Measurements from ENCODE around the gene NOTCH3. TPM values are rescaled to one million over a fixed set of nuclear protein-coding genes. Genes with fewer than 3 reads are reported as not detected.

NOTCH3 gene
- total RNA-seq, 1 experiment from 2014 or later: 39.4 TPM

GRCh38 chr19:15142313-15142712 is 58.5 kb downstream of the NOTCH3 start:
- Histone ChIP-seq H4K20me1 (ENCODE audit: insufficient read depth) (no peaks in the 10 kb centered on the region), H2AFZ (ENCODE audit: low read depth, low read length, poor library complexity, severe bottlenecking) (no peak overlapping the region), H3K9me3 (ENCODE audit: control insufficient read depth in 1 of 2, insufficient read depth in 1 of 2, low read depth in 1 of 2, low read length in 2 of 2) (peaks cover 10 to 15% of the 10 kb centered on the region in 2 experiments; a peak in 2 of 4 replicates), H3K36me3 (ENCODE audit: control insufficient read depth in 1 of 2, insufficient read depth in 2 of 2, low read length in 2 of 2) (no peaks in the 10 kb centered on the region), H3K4me2 (ENCODE audit: low read length) (no peak overlapping the region), H3K9ac (ENCODE audit: low read length) (no peak overlapping the region), H3K4me3 (replicated peaks in 1 of 2; ENCODE audit: low read depth in 1 of 2, low read length in 2 of 2) (no peak overlapping the region), H3K9me2 (ENCODE audit: insufficient read depth) (no peaks in the 10 kb centered on the region), H3K27ac (ENCODE audit: low read depth, low read length) (no peak overlapping the region), H3K79me2 (ENCODE audit: insufficient read depth, low read length) (no peaks in the 10 kb centered on the region), H3K4me1 (ENCODE audit: control insufficient read depth in 1 of 2, insufficient read depth in 2 of 2, low read length in 2 of 2) (no peaks in the 10 kb centered on the region; a peak in 1 of 4 replicates), H3K27me3 (ENCODE audit: insufficient read depth, low read length) (no peaks in the 10 kb centered on the region)
- no TSS peak for BruUV-seq (replicated peaks)
- TF ChIP-seq SRF (IDR thresholded peaks at IDR 0.05; ENCODE audit: low read depth): no peak
- no peak for TF ChIP-seq RAD21 (IDR thresholded peaks at IDR 0.05; ENCODE audit: low read depth)
- TF ChIP-seq SP1 (IDR thresholded peaks at IDR 0.05; ENCODE audit: low read depth): no peak
- TF ChIP-seq POLR2AphosphoS5 (IDR thresholded peaks at IDR 0.05; ENCODE audit: low read depth, low read length): no peak
- TF ChIP-seq SIN3A (IDR thresholded peaks at IDR 0.05; ENCODE audit: low read depth): no peak
- TF ChIP-seq CEBPB (IDR thresholded peaks at IDR 0.05; ENCODE audit: low read depth): no peak
- TF ChIP-seq ZNF274 (IDR thresholded peaks at IDR 0.05; ENCODE audit: low read depth, low read length): no peak
- DNase-seq (ENCODE audit: low read depth, low spot score) (no peak), ATAC-seq (no peak)
- intact Hi-C loops (cut with micrococcal nuclease): no loop called here
- CTCF ChIA-PET: no interaction called here
- POLR2A ChIA-PET: no interaction called here
- RAD21 ChIA-PET (ENCODE audit: low non-redundant PET in 1 of 2, low total read pairs in 2 of 2, uncharacterized antibody in 2 of 2, unreplicated experiment in 2 of 2): no interaction called here

DNA sequence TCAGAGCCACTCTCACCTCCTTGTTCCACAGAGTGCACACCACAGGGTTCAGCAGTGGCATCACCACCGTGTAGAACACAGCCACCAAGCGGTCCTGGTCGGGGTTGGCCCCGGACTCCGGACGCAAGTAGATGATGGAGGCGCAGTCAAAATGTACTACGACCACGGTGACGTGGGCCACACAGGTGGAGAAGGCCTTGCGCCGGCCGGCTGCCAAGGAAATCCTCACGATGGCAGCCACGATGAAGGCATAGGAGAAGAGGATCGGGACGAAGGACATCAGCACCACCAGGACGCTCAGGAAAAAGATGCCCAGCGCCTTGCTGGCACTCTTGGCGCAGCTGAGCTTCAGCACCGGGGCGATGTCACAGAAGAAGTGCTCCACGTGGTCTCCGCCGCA is 59.7 kb downstream of the NOTCH3 start:
- Histone ChIP-seq H3K9me2 (ENCODE audit: insufficient read depth) (no peaks in the 10 kb centered on the region), H3K9me3 (ENCODE audit: control insufficient read depth in 1 of 2, insufficient read depth in 1 of 2, low read depth in 1 of 2, low read length in 2 of 2) (peaks cover 10 to 15% of the 10 kb centered on the region in 2 experiments; a peak in 2 of 4 replicates), H3K4me2 (ENCODE audit: low read length) (no peak overlapping the region), H3K36me3 (ENCODE audit: control insufficient read depth in 1 of 2, insufficient read depth in 2 of 2, low read length in 2 of 2) (no peaks in the 10 kb centered on the region), H3K9ac (ENCODE audit: low read length) (no peak overlapping the region), H3K4me3 (replicated peaks in 1 of 2; ENCODE audit: low read depth in 1 of 2, low read length in 2 of 2) (no peak overlapping the region), H3K27me3 (ENCODE audit: insufficient read depth, low read length) (no peaks in the 10 kb centered on the region), H3K4me1 (ENCODE audit: control insufficient read depth in 1 of 2, insufficient read depth in 2 of 2, low read length in 2 of 2) (no peaks in the 10 kb centered on the region; a peak in 1 of 4 replicates), H2AFZ (ENCODE audit: low read depth, low read length, poor library complexity, severe bottlenecking) (no peak overlapping the region), H3K27ac (ENCODE audit: low read depth, low read length) (no peak overlapping the region), H4K20me1 (ENCODE audit: insufficient read depth) (no peaks in the 10 kb centered on the region), H3K79me2 (ENCODE audit: insufficient read depth, low read length) (no peaks in the 10 kb centered on the region)
- BruUV-seq (replicated peaks): no TSS peak
- ChIA-PET POLR2A (no interaction called here), RAD21 (ENCODE audit: low non-redundant PET in 1 of 2, low total read pairs in 2 of 2, uncharacterized antibody in 2 of 2, unreplicated experiment in 2 of 2) (no interaction called here), CTCF (no interaction called here)
- TF ChIP-seq FOSL1 (IDR thresholded peaks at IDR 0.05; ENCODE audit: low read depth) (no peak), SIN3A (IDR thresholded peaks at IDR 0.05; ENCODE audit: low read depth) (no peak), SP1 (IDR thresholded peaks at IDR 0.05; ENCODE audit: low read depth) (no peak), TCF7L2 (IDR thresholded peaks at IDR 0.05; ENCODE audit: borderline replicate concordance, extremely low read depth, insufficient read depth, insufficient read length) (no peak), POLR2A (IDR thresholded peaks at IDR 0.05; ENCODE audit: borderline replicate concordance, extremely low read depth, insufficient read depth, insufficient read length) (no peak), ZFX (IDR thresholded peaks at IDR 0.05) (no peak), ZNF274 (IDR thresholded peaks at IDR 0.05; ENCODE audit: low read depth, low read length) (no peak), SRF (IDR thresholded peaks at IDR 0.05; ENCODE audit: low read depth) (no peak), EZH2 (IDR thresholded peaks at IDR 0.05) (no peak), CEBPB (IDR thresholded peaks at IDR 0.05; ENCODE audit: low read depth) (no peak)
- TF ChIP-seq, protein P1, sequence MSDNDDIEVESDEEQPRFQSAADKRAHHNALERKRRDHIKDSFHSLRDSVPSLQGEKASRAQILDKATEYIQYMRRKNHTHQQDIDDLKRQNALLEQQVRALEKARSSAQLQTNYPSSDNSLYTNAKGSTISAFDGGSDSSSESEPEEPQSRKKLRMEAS (IDR thresholded peaks at IDR 0.05): no peak
- DNase-seq (ENCODE audit: low read depth, low spot score) (no peak), ATAC-seq (no peak)
- intact Hi-C loops (cut with micrococcal nuclease): no loop called here
